ENCODE data around the gene INPPL1. TPM values are rescaled to one million over a fixed set of nuclear protein-coding genes. Genes with fewer than 3 reads are reported as not detected.
"Not testable (repeated sequence)": the region's sequence is repeated elsewhere in the genome, so short reads cannot be mapped to it uniquely, and the experiment has no call there.

INPPL1 gene
- total RNA-seq, 1 donor from 2014 or later: 69.2 TPM

GRCh38 chr11:72263361-72263760 lies 38.8 kb downstream of the INPPL1 start:
- no peak overlapping the region for H3K27ac ChIP-seq
- H3K4me1 ChIP-seq: no peaks in the 10 kb centered on the region
- TF ChIP-seq POLR2AphosphoS5 (IDR thresholded peaks at IDR 0.05; ENCODE audit: insufficient read depth in 1 of 2, low read depth in 1 of 2): no peak
- no peak for TF ChIP-seq POLR2A (IDR thresholded peaks at IDR 0.05)
- no peak for TF ChIP-seq CTCF (IDR thresholded peaks at IDR 0.05)
- H3K36me3 ChIP-seq: no peaks in the 10 kb centered on the region
- intact Hi-C loops (cut with DNase I): no loop called here
- no peak for DNase-seq (ENCODE audit: extremely low spot score in 2 of 2)
- no peak overlapping the region for H3K4me3 ChIP-seq
- no peaks in the 10 kb centered on the region for H3K9me3 ChIP-seq
- H3K27me3 ChIP-seq: no peaks in the 10 kb centered on the region

- H3K27ac ChIP-seq: no peak overlapping the region
- TF ChIP-seq POLR2A (IDR thresholded peaks at IDR 0.05) (no peak), CTCF (IDR thresholded peaks at IDR 0.05) (no peak), POLR2AphosphoS5 (IDR thresholded peaks at IDR 0.05; ENCODE audit: insufficient read depth in 1 of 2, low read depth in 1 of 2) (no peak)
- no peaks in the 10 kb centered on the region for H3K27me3 ChIP-seq
- H3K4me3 ChIP-seq: no peak overlapping the region
- H3K4me1 ChIP-seq: no peaks in the 10 kb centered on the region
- intact Hi-C loops (cut with DNase I): no loop called here
- H3K9me3 ChIP-seq: no peaks in the 10 kb centered on the region
- DNase-seq (ENCODE audit: extremely low spot score in 2 of 2): no peak
- H3K36me3 ChIP-seq: no peaks in the 10 kb centered on the region
Measured at GRCh38 chr11:72265951-72266350, 41.4 kb downstream of the INPPL1 start.

DNA sequence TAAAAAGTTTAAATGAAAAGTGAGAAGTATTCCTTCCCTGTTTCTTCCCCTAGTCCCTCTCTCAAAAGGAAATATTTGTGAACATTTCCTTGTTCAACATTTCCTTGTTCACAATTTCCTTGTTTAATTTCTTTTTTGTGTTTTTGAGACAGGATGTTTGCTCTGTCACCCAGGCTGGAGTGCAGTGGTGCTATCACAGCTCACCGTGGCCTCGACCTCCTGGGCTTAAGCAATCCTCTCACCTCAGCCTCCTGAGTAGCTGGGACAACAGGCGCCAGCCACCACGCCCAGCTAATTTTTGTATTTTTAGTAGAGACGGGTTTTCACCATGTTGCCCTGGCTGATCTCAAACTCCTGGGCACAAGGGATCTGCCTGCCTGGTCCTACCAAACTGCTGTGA lies 42.4 kb downstream of the INPPL1 start:
- intact Hi-C loops (cut with DNase I); DNase-seq (ENCODE audit: extremely low spot score in 2 of 2); H3K27me3 ChIP-seq; H3K4me1 ChIP-seq; H3K27ac ChIP-seq; H3K36me3 ChIP-seq; H3K4me3 ChIP-seq; H3K9me3 ChIP-seq: not testable (repeated sequence)

DNA sequence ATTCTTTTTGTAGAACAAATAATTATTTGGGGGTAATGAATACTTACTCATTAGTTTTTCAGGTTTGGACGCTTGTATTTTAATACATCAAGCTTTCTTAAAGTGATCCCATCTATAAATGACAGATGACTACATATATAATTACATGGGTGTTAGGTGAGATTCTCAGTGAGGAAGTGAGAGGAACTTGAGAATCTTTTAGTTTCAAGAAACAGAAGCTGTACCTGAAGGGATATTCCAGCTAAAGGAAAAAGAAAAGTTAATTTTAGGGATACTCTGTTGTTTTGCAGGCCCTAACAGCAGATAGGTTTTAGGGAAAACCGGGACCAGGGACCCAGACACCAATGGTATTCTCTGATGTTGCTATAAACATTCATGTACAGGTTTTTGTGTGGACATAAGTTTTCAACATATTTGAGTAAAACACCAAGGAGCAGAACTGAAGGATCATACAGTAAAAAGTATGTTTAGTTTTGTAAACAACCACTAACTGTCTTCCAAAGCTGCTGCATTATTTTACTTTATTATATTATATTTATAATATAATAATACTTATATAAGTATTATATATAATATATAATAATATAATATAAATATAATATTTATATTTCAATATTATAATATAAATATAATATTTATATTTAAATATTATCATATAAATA lies 43.5 kb downstream of the INPPL1 start:
- Histone ChIP-seq H3K9me3 (no peaks in the 10 kb centered on the region), H3K4me1 (no peaks in the 10 kb centered on the region), H3K27ac (no peak overlapping the region), H3K36me3 (no peaks in the 10 kb centered on the region), H3K27me3 (no peaks in the 10 kb centered on the region), H3K4me3 (no peak overlapping the region)
- TF ChIP-seq POLR2AphosphoS5 (IDR thresholded peaks at IDR 0.05; ENCODE audit: insufficient read depth in 1 of 2, low read depth in 1 of 2) (no peak), CTCF (IDR thresholded peaks at IDR 0.05) (no peak), POLR2A (IDR thresholded peaks at IDR 0.05) (no peak)
- no peak for DNase-seq (ENCODE audit: extremely low spot score in 2 of 2)
- intact Hi-C loops (cut with DNase I): no loop called here

GRCh38 chr11:72271980-72272379 lies 47.4 kb downstream of the INPPL1 start:
- Histone ChIP-seq H3K9me3 (no peaks in the 10 kb centered on the region), H3K4me1 (no peaks in the 10 kb centered on the region), H3K27ac (no peak overlapping the region), H3K36me3 (no peaks in the 10 kb centered on the region), H3K27me3 (no peaks in the 10 kb centered on the region), H3K4me3 (no peak overlapping the region)
- no peak for DNase-seq (ENCODE audit: extremely low spot score in 2 of 2)
- intact Hi-C loops (cut with DNase I): no loop called here
- no peak for TF ChIP-seq CTCF (IDR thresholded peaks at IDR 0.05)
- TF ChIP-seq POLR2AphosphoS5 (IDR thresholded peaks at IDR 0.05; ENCODE audit: insufficient read depth in 1 of 2, low read depth in 1 of 2): no peak
- TF ChIP-seq POLR2A (IDR thresholded peaks at IDR 0.05): no peak

Data from vagina (tissue), 2 donors.